Astrocyte (in vitro differentiated cells and primary cell): Measurements from ENCODE around the gene MAB21L1. TPM values are rescaled to one million over a fixed set of nuclear protein-coding genes. Genes with fewer than 3 reads are reported as not detected.

Experiments used
- DNase-seq: peaks from one replicate; pipeline ENCODE4 v3.0.0-alpha.2; 2010; ENCODE audit warnings: low read depth
- FAIRE-seq: peaks from 2 replicates; lab custom pipeline; 2011; peaks lifted over from hg19 to GRCh38; lab: Jason Lieb, UNC
- H2AFZ ChIP-seq: 2 replicates; pipeline ENCODE4 v1.6.0; 2012; ENCODE audit warnings: low read depth, low read length, inconsistent platforms
- H3K27ac ChIP-seq: 2 replicates; pipeline ENCODE4 v1.5.1; 2011; ENCODE audit warnings: low read depth, low read length, inconsistent platforms
- H3K27me3 ChIP-seq: 2 replicates; pipeline ENCODE4 v1.6.0; 2011; ENCODE audit warnings: low read length, inconsistent platforms; ENCODE audit not compliant: insufficient read depth
- H3K36me3 ChIP-seq: 2 replicates; pipeline ENCODE4 v1.5.1; 2011; ENCODE audit warnings: low read length, inconsistent platforms; ENCODE audit not compliant: insufficient read depth
- H3K4me1 ChIP-seq: 2 replicates; pipeline ENCODE4 v1.5.1; 2011; ENCODE audit warnings: low read length, inconsistent platforms; ENCODE audit not compliant: insufficient read depth
- H3K4me2 ChIP-seq: 2 replicates; pipeline ENCODE4 v1.6.0; 2012; ENCODE audit warnings: low read length, inconsistent platforms
- H3K4me3 ChIP-seq: 2 replicates; pipeline ENCODE4 v1.5.1; 2011; ENCODE audit warnings: low read depth, mild to moderate bottlenecking, low read length, inconsistent platforms; ENCODE audit not compliant: insufficient read depth
- H3K79me2 ChIP-seq: 2 replicates; pipeline ENCODE4 v1.6.0; 2012; ENCODE audit warnings: mild to moderate bottlenecking, low read length, inconsistent platforms; ENCODE audit not compliant: insufficient read depth
- H3K9ac ChIP-seq: 2 replicates; pipeline ENCODE4 v1.6.0; 2012; ENCODE audit warnings: mild to moderate bottlenecking, low read length, inconsistent platforms
- H3K9me3 ChIP-seq: 2 replicates; pipeline ENCODE4 v1.5.1; 2012; ENCODE audit warnings: low read depth, mild to moderate bottlenecking, low read length, inconsistent platforms; ENCODE audit not compliant: insufficient read depth
- H4K20me1 ChIP-seq: 2 replicates; pipeline ENCODE4 v1.6.0; 2012; ENCODE audit warnings: low read length, inconsistent platforms; ENCODE audit not compliant: insufficient read depth
- H3K27ac Mint-ChIP-seq: one replicate; pipeline ENCODE4 v1.8.0; 2021; ENCODE audit warnings: mild to moderate bottlenecking, mixed read lengths; ENCODE audit not compliant: unreplicated experiment
- H3K27me3 Mint-ChIP-seq: one replicate; pipeline ENCODE4 v1.8.0; 2021; ENCODE audit warnings: low read depth, mixed read lengths; ENCODE audit not compliant: unreplicated experiment
- H3K36me3 Mint-ChIP-seq: one replicate; pipeline ENCODE4 v1.8.0; 2021; ENCODE audit warnings: low read depth, mixed read lengths; ENCODE audit not compliant: unreplicated experiment
- H3K4me1 Mint-ChIP-seq: one replicate; pipeline ENCODE4 v1.8.0; 2021; ENCODE audit warnings: low read depth, mixed read lengths; ENCODE audit not compliant: unreplicated experiment
- H3K4me3 Mint-ChIP-seq: one replicate; pipeline ENCODE4 v1.8.0; 2021; ENCODE audit warnings: mild to moderate bottlenecking, moderate library complexity, mixed read lengths; ENCODE audit not compliant: unreplicated experiment
- H3K9me3 Mint-ChIP-seq: one replicate; pipeline ENCODE4 v1.8.0; 2021; ENCODE audit warnings: mild to moderate bottlenecking, mixed read lengths; ENCODE audit not compliant: unreplicated experiment
- EZH2 ChIP-seq: IDR thresholded peaks from 2 replicates; pipeline ENCODE4 v1.6.1; 2012; ENCODE audit warnings: mild to moderate bottlenecking, low read length, inconsistent platforms; ENCODE audit not compliant: insufficient read depth
- total RNA-seq: library from RNA; stranded (reverse); gene quantifications from 2 replicates; pipeline ENCODE4 v1.2.1, GENCODE V29; 2021
- TF ChIP-seq, protein P1 (sequence below): IDR thresholded peaks from 2 replicates; pipeline ENCODE4 v1.5.1; 2011; ENCODE audit warnings: low read depth, mild to moderate bottlenecking, inconsistent platforms, low read length, moderate library complexity; ENCODE audit not compliant: insufficient read depth

MAB21L1 gene
- total RNA-seq, 1 donor from 2014 or later, result 2.9 TPM

DNA sequence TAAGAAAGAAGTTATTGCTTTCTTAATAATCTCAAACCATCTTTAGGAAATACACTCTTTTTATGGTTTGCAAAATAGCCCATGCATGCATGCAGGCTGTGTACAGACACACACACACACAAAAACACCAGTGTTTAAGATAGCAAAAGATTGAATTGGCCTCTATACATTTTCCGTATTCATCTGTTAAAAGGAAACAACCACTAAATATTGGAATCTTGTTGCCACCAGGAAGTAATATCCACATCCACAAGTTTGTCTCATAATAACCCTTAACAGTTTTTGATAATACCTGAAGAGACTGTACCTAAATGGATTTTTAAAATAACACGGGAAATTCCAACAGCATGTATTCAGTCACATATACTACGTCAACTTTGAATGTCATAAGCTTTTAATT, 7.3 kb upstream of the MAB21L1 start:
- Histone ChIP-seq H3K9me3 (no peaks in the 10 kb centered on the region), H4K20me1 (no peaks in the 10 kb centered on the region), H3K4me3 (no peak overlapping the region), H3K79me2 (no peaks in the 10 kb centered on the region), H3K4me1 (no peaks in the 10 kb centered on the region), H3K36me3 (no peaks in the 10 kb centered on the region), H3K27ac (no peak overlapping the region), H3K9ac (no peak overlapping the region), H3K27me3 (peaks cover 6% of the 10 kb centered on the region), H2AFZ (no peak overlapping the region), H3K4me2 (no peak overlapping the region)
- no peak overlapping the region for H3K4me3 Mint-ChIP-seq
- H3K4me1 Mint-ChIP-seq, result peaks cover 3% of the 10 kb centered on the region
- TF ChIP-seq, protein P1, sequence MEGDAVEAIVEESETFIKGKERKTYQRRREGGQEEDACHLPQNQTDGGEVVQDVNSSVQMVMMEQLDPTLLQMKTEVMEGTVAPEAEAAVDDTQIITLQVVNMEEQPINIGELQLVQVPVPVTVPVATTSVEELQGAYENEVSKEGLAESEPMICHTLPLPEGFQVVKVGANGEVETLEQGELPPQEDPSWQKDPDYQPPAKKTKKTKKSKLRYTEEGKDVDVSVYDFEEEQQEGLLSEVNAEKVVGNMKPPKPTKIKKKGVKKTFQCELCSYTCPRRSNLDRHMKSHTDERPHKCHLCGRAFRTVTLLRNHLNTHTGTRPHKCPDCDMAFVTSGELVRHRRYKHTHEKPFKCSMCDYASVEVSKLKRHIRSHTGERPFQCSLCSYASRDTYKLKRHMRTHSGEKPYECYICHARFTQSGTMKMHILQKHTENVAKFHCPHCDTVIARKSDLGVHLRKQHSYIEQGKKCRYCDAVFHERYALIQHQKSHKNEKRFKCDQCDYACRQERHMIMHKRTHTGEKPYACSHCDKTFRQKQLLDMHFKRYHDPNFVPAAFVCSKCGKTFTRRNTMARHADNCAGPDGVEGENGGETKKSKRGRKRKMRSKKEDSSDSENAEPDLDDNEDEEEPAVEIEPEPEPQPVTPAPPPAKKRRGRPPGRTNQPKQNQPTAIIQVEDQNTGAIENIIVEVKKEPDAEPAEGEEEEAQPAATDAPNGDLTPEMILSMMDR, result no peak
- TF ChIP-seq EZH2, result no peak
- no peak overlapping the region for H3K27ac Mint-ChIP-seq
- H3K9me3 Mint-ChIP-seq, result no peaks in the 10 kb centered on the region
- no peak for FAIRE-seq
- H3K36me3 Mint-ChIP-seq, result no peaks in the 10 kb centered on the region
- no peak for DNase-seq
- peaks cover 6% of the 10 kb centered on the region for H3K27me3 Mint-ChIP-seq

DNA sequence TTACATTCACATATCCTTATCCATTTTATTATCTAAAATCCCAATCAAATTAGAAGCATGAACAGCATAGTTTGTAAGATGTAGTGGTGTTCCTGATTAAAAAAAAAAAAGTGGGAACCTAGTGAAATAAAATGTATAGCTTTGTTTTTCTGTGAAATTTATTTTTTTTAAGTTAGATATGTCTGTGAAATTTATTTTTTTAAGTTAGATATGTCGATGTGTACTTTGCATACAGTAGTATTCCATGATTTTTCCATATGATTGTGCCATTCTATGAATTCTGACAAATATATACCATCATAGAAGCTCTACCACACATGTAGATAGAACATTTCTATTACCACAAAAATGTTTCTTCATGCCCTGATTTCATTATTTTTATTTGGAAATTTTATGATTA, 6.0 kb upstream of the MAB21L1 start:
- no peak overlapping the region for H3K27ac ChIP-seq
- H3K9ac ChIP-seq, result no peak overlapping the region
- H3K36me3 ChIP-seq, result no peaks in the 10 kb centered on the region
- no peaks in the 10 kb centered on the region for H3K4me1 ChIP-seq
- no peak for FAIRE-seq
- DNase-seq, result no peak
- Mint-ChIP-seq H3K27ac (no peak overlapping the region), H3K27me3 (peaks cover 17% of the 10 kb centered on the region), H3K9me3 (no peaks in the 10 kb centered on the region), H3K36me3 (no peaks in the 10 kb centered on the region), H3K4me3 (no peak overlapping the region), H3K4me1 (peaks cover 3% of the 10 kb centered on the region)
- peaks cover 15% of the 10 kb centered on the region for H3K27me3 ChIP-seq
- TF ChIP-seq, protein P1, result no peak
- no peak for TF ChIP-seq EZH2
- H3K4me2 ChIP-seq, result no peak overlapping the region
- no peaks in the 10 kb centered on the region for H3K79me2 ChIP-seq
- H3K4me3 ChIP-seq, result no peak overlapping the region
- H4K20me1 ChIP-seq, result no peaks in the 10 kb centered on the region
- H2AFZ ChIP-seq, result no peak overlapping the region
- H3K9me3 ChIP-seq, result no peaks in the 10 kb centered on the region

- Histone ChIP-seq H3K79me2 (no peaks in the 10 kb centered on the region), H4K20me1 (no peaks in the 10 kb centered on the region), H3K4me2 (no peak overlapping the region), H3K4me1 (no peaks in the 10 kb centered on the region), H3K4me3 (no peak overlapping the region), H3K27me3 (peaks cover 21% of the 10 kb centered on the region), H3K36me3 (no peaks in the 10 kb centered on the region), H2AFZ (no peak overlapping the region), H3K9ac (no peak overlapping the region), H3K27ac (no peak overlapping the region), H3K9me3 (no peaks in the 10 kb centered on the region)
- no peak for TF ChIP-seq EZH2
- TF ChIP-seq, protein P1, result no peak
- DNase-seq (no peak), FAIRE-seq (no peak)
- H3K36me3 Mint-ChIP-seq, result no peaks in the 10 kb centered on the region
- H3K9me3 Mint-ChIP-seq, result no peaks in the 10 kb centered on the region
- H3K27ac Mint-ChIP-seq, result no peak overlapping the region
- peaks cover 5% of the 10 kb centered on the region for H3K4me1 Mint-ChIP-seq
- peaks cover 25% of the 10 kb centered on the region for H3K27me3 Mint-ChIP-seq
- H3K4me3 Mint-ChIP-seq, result no peak overlapping the region
These were observed 5.3 kb upstream of the MAB21L1 start for GRCh38 chr13:35481777-35482176.
